Ovary (tissue), 9 donors: ENCODE data around the gene USP19. TPM values are rescaled to one million over a fixed set of nuclear protein-coding genes. Genes with fewer than 3 reads are reported as not detected.

Experiments used
- DNase-seq, 5 donors: peaks; one replicate each; pipeline ENCODE4 v3.0.0-alpha.2; 2019 to 2020
- H3K27ac ChIP-seq, 2 donors: fragments of 200-600 bp; one replicate each; pipeline versions ENCODE4 v1.5.1 to v1.8.0; 2019 to 2022
- H3K27me3 ChIP-seq: fragments of 200-600 bp; one replicate; pipeline ENCODE4 v1.8.0; 2022
- H3K36me3 ChIP-seq: fragments of 200-600 bp; sonication (generic); one replicate; pipeline ENCODE4 v1.5.1; 2019
- H3K4me1 ChIP-seq: one replicate; pipeline ENCODE4 v1.8.1; 2013; ENCODE audit warnings: mild to moderate bottlenecking, moderate library complexity; ENCODE audit not compliant: insufficient read depth
- H3K4me3 ChIP-seq: fragments of 200-600 bp; sonication (generic); one replicate; pipeline ENCODE4 v1.5.1; 2017
- H3K9me3 ChIP-seq, 2 donors: fragments of 200-600 bp in 1 of 2; sonication (generic) in 1 of 2; one replicate each; pipeline versions ENCODE4 v1.5.1 to v1.8.1; 2013 to 2019; ENCODE audit warnings: mild to moderate bottlenecking in 1 of 2, moderate library complexity in 1 of 2
- CTCF ChIP-seq, 3 donors: fragments of 450-650 bp in 2 of 3; fragments of 200-600 bp in 1 of 3; IDR thresholded peaks; one replicate each; pipeline versions ENCODE4 v1.5.1 to v1.8.0; 2016 to 2022; ENCODE audit warnings: antibody characterized with exemption in 3 of 3, mild to moderate bottlenecking in 1 of 3
- EP300 ChIP-seq: sonication (generic); formaldehyde crosslinking; IDR thresholded peaks from one replicate; pipeline ENCODE4 v1.6.1; 2017; ENCODE audit warnings: antibody characterized with exemption
- POLR2A ChIP-seq: fragments of 450-650 bp; IDR thresholded peaks from one replicate; pipeline ENCODE4 v1.6.1; 2017; ENCODE audit warnings: antibody characterized with exemption, mild to moderate bottlenecking, moderate library complexity
- WGBS, 3 donors: extraction: QIAGEN DNeasy Blood & Tissue Kit in 1 of 3; methylation state at CpG; one replicate each; pipeline versions ENCODE4 v1.1.5 to v1.1.7; 2013 to 2017; 5-methylcytosine and 5-hydroxymethylcytosine counted together
- intact Hi-C, 4 donors: fragments of 100-400 bp; cut with DNase I; formaldehyde crosslinking; loops; one replicate each; pipeline versions ENCODE4 v1.11.0 to v1.15.1; 2022 to 2023
- polyA plus RNA-seq, 2 donors: library from polyadenylated mRNA; stranded (reverse); fragments of 200-250 nt in 1 of 2; fragments of 350-450 nt in 1 of 2; fragmentation: Illumina TruSeq in 1 of 2; extraction: RNeasy Lipid Tissue Mini Kit (QIAGEN cat#74804) in 1 of 2; gene quantifications; one replicate each; pipeline ENCODE4 v1.2.3, GENCODE V29; 2013 to 2014
- total RNA-seq, 7 donors: library from RNA; depleted of rRNA in 2 of 7; stranded (reverse); fragments of >200 nt in 2 of 7; fragmentation: NEBNext Ultra II Directional in 3 of 7; extraction: Animal tissue kit (Norgen Biotek cat#: 25700) in 3 of 7; gene quantifications; one replicate each; pipeline versions ENCODE4 v1.1.0 to v1.2.4, GENCODE V29; 2016 to 2023
- donor health status: DM: no; HTN: no; CAD: no; lungs with moderate emphysema.
- donor health status: DM: no; HTN: no; CAD: no.
- donor health status: Bipolar disorder and iron deficiency.
- donor health status: DM: yes; HTN: yes; CAD: no.
- donor health status: DM: no; HTN: no; CAD: no.
- donor health status: DM: yes; HTN: yes; CAD: no.

Gene USP19
- total and polyA plus RNA-seq, 9 donors, result 21.7 to 71.4 (median 50.8) TPM

- 67 to 74% (median 68%) methylated on average over 13 to 14 of the region's 14 CpGs for WGBS, 3 donors
- intact Hi-C loops, result loop anchor here in 1 of 4 donors (5.0 kb wide), 1 partner anchor 37 kb away; no protein-coding TSS in a partner anchor
- no peaks in the 10 kb centered on the region for H3K4me1 ChIP-seq
- no peaks in the 10 kb centered on the region for H3K27me3 ChIP-seq
- no peak overlapping the region for H3K27ac ChIP-seq
- no peak for TF ChIP-seq EP300
- no peak for TF ChIP-seq CTCF (IDR thresholded peaks at IDR 0.05)
- TF ChIP-seq POLR2A, result no peak
- no peaks in the 10 kb centered on the region for H3K36me3 ChIP-seq
- H3K4me3 ChIP-seq, result no peak overlapping the region
- H3K9me3 ChIP-seq, result no peaks in the 10 kb centered on the region
- no peak for DNase-seq
Measured at GRCh38 chr3:49124991-49125670, 4.5 kb upstream of the USP19 start.

- no peaks in the 10 kb centered on the region for H3K27me3 ChIP-seq
- 80 to 88% (median 82%) methylated on average over 5 to 7 of the region's 7 CpGs for WGBS, 3 donors
- no peaks in the 10 kb centered on the region for H3K36me3 ChIP-seq
- no peak overlapping the region for H3K4me3 ChIP-seq
- intact Hi-C loops, result no loop called here
- no peak for DNase-seq
- no peak for TF ChIP-seq CTCF (IDR thresholded peaks at IDR 0.05)
- no peak for TF ChIP-seq POLR2A
- no peak for TF ChIP-seq EP300
- no peaks in the 10 kb centered on the region for H3K9me3 ChIP-seq
- H3K27ac ChIP-seq, result no peak overlapping the region
- H3K4me1 ChIP-seq, result peaks cover 6% of the 10 kb centered on the region
Measured at GRCh38 chr3:49124203-49124602, 3.6 kb upstream of the USP19 start.

- Histone ChIP-seq H3K27me3 (no peaks in the 10 kb centered on the region), H3K9me3 (no peaks in the 10 kb centered on the region), H3K4me3 (no peak overlapping the region), H3K36me3 (no peaks in the 10 kb centered on the region), H3K27ac (no peak overlapping the region), H3K4me1 (peaks cover 7% of the 10 kb centered on the region)
- TF ChIP-seq CTCF (IDR thresholded peaks at IDR 0.05) (no peak), POLR2A (no peak), EP300 (no peak)
- intact Hi-C loops, result no loop called here
- no peak for DNase-seq
- WGBS, 3 donors, result 91 to 92% (median 92%) methylated on average over 17 of the region's 17 CpGs
Measured at GRCh38 chr3:49123687-49124086, 3.1 kb upstream of the USP19 start.

- peaks cover 7% of the 10 kb centered on the region for H3K4me1 ChIP-seq
- intact Hi-C loops, result no loop called here
- no peak for TF ChIP-seq CTCF (IDR thresholded peaks at IDR 0.05)
- no peak for TF ChIP-seq POLR2A
- no peak for TF ChIP-seq EP300
- no peaks in the 10 kb centered on the region for H3K36me3 ChIP-seq
- 88 to 93% (median 92%) methylated on average over 17 of the region's 17 CpGs for WGBS, 3 donors
- DNase-seq, result peak in 1 of 5 donors; percentile 7
- H3K27ac ChIP-seq, result no peak overlapping the region
- no peaks in the 10 kb centered on the region for H3K27me3 ChIP-seq
- no peaks in the 10 kb centered on the region for H3K9me3 ChIP-seq
- H3K4me3 ChIP-seq, result no peak overlapping the region
Measured at GRCh38 chr3:49122886-49123545, 2.4 kb upstream of the USP19 start.
